GM18508 (cell line): ENCODE data around the gene USP11.
A peak's percentile ranks its signal among the peaks of the same experiment; 100 is the strongest.

Source experiments
- ATAC-seq: cut with Tn5 transposase; IDR thresholded peaks from one replicate; pipeline ENCODE4 v1.9.1; 2021; ENCODE audit warnings: moderate number of reproducible peaks; ENCODE audit not compliant: insufficient read depth, unreplicated experiment

Gene USP11

DNA sequence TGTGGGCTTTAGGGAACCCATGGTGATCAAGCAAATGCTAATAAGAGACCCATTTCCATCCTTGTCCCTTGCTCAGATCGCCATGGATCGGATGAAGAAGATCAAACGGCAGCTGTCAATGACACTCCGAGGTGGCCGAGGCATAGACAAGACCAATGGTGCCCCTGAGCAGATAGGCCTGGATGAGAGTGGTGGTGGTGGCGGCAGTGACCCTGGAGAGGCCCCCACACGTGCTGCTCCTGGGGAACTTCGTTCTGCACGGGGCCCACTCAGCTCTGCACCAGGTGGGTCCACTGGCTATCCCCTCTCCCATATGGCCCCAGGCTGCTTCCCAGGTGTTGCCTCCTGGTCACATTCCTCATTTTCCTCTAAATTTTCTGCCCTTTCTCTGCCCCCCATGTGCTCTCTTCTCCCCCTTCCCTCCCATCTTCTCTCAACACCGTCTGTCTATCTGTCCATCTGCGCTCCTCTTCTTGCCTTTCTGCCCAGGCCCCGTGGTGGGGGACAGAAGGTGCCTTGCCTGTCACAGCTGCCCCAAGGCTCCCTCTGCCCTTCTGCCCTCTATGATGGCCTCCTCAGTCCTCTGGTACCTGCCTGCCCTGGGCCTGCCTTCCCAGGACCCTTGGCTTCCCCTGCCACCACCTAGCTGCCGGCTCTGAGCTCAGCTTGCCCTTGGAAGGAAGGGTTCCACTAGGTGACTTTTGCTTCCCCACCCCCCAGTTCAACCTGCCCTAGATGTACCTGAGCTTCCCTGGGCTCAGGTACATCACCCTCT lies 9.1 kb upstream of the USP11 start:
- no peak for ATAC-seq

DNA sequence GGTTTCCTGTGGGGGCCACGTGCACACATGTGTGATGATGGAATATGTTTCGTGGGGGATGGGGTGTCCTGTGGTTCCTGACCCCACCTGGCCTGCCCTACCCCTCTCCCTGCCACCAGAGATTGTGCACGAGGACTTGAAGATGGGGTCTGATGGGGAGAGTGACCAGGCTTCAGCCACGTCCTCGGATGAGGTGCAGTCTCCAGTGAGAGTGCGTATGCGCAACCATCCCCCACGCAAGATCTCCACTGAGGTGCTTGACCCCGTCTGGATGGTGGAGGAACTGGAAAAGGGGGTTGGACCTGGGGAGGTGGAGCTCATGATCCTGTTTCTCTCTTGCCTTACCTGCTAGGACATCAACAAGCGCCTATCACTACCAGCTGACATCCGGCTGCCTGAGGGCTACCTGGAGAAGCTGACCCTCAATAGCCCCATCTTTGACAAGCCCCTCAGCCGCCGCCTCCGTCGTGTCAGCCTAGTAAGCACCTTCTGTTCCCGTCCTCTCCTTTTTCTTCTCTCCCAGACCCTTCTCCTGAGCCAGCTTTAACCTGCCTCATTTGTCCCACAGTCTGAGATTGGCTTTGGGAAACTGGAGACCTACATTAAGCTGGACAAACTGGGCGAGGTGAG lies 8.4 kb upstream of the USP11 start:
- no peak for ATAC-seq

GRCh38 chrX:47224896-47225290 lies 7.9 kb upstream of the USP11 start:
- ATAC-seq, result no peak

- ATAC-seq, result no peak
Measured at GRCh38 chrX:47226071-47226470, 6.7 kb upstream of the USP11 start.

GRCh38 chrX:47226531-47227333 lies 6.1 kb upstream of the USP11 start:
- ATAC-seq, result no peak

DNA sequence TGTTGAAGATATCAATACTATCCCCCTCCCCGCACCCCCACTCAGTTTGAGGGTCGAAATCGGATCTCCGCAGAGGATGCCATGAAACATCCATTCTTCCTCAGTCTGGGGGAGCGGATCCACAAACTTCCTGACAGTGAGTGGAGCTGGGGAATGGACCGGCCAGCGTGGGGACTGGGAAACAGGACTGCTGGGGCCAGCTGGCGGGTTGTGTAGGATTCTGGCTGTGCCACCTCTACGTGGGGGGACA lies 5.5 kb upstream of the USP11 start:
- no peak for ATAC-seq

- ATAC-seq, result no peak
Measured at GRCh38 chrX:47228550-47229270, 4.1 kb upstream of the USP11 start.

GRCh38 chrX:47229427-47229826 lies 3.4 kb upstream of the USP11 start:
- ATAC-seq, result no peak

- ATAC-seq, result no peak
Measured at GRCh38 chrX:47230136-47230868, 2.5 kb upstream of the USP11 start.

- no peak for ATAC-seq
Measured at GRCh38 chrX:47231167-47231566, 1.6 kb upstream of the USP11 start.

GRCh38 chrX:47232197-47232802 lies 509 bp upstream of the USP11 start:
- no peak for ATAC-seq

GRCh38 chrX:47233333-47234113 lies 714 bp downstream of the USP11 start:
- ATAC-seq, result peak; percentile 53

DNA sequence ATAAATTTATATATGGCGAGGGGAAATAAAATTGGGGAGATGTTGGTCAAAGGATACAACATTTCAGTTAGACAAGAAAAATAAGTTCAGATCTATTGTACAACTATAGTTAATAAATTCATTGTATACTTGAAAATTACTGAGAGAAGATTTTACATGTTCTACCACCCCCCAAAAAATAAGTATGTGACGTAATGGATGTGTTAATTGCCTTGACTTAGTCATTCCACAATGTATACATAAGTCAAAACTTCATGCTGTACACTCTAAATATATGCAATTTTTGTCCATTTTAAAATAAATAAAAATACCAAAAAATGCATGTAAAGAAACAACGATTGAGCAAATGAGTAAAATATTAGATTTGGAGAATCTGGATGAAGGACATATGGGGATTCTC lies 1.8 kb downstream of the USP11 start:
- ATAC-seq, result no peak

DNA sequence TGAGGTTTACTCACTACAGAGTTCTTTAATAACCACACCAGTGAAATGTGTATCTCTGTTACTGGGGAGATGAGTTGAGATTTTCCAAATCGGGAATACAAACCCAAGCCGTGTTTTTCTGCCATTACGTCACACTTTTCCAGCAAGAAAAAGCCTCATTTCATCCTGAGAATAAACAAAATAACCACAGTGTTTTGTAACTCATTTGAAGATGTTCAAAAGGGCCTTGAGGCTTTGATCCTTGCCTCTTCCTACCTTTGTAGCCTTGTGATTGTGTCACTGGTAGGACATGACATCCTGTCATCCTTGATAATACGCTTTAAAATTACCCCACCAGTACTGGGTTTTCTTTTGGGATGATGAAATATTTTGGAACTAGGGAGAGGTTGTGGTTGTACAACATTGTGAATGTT lies 2.9 kb downstream of the USP11 start:
- ATAC-seq, result no peak

- no peak for ATAC-seq
Measured at GRCh38 chrX:47239199-47239598, 6.4 kb downstream of the USP11 start.

DNA sequence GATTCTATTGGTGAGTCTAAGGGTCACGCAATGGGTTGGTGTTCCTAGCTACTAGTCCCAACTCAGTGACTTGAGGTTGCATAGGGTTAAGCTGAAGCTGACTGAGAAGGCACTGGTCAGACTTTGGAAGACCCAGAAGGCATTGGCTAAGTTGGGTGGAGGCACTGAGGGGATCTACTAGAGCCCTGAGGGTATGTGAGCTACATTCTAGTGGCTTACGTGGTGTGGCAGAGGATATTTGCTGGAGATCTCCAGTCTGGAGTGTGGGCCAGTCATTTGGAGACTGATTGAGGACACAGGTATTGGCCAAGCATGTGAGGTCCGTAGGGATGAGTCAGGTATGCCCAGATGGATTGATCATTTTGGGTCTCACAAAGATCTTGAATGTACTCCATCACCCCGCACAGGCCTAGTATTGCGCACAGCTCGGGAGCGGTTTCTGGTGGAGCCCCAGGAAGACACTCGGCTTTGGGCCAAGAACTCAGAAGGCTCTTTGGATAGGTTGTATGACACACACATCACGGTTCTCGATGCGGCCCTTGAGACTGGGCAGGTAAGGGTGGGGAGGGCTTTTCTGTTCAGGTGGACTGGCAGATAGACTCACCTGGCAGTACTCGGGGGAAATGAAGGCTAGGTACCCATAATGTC lies 7.2 kb downstream of the USP11 start:
- no peak for ATAC-seq

- no peak for ATAC-seq
Measured at GRCh38 chrX:47240619-47241018, 7.8 kb downstream of the USP11 start.

- ATAC-seq, result no peak
Measured at GRCh38 chrX:47241201-47242011, 8.6 kb downstream of the USP11 start.
